SU-DHL-6 (cell line): ENCODE results near the gene UBXN4.

Source experiments
- CTCF ChIP-seq: fragments of 200-600 bp; sonication (generic); IDR thresholded peaks from one replicate; pipeline ENCODE4 v1.5.1; 2017; ENCODE audit warnings: antibody characterized with exemption, mild to moderate bottlenecking, low read length, moderate library complexity; ENCODE audit not compliant: insufficient read depth, poor library complexity, severe bottlenecking
- EZH2phosphoT487 ChIP-seq: fragments of 200-600 bp; sonication (generic), shearing (Covaris generic); conservative IDR thresholded peaks from 2 replicates; pipeline ENCODE4 v1.6.1; 2018; ENCODE audit warnings: mild to moderate bottlenecking, antibody characterized with exemption, low read length, moderate library complexity, mixed read lengths

- no peak for TF ChIP-seq CTCF
- no peak for TF ChIP-seq EZH2phosphoT487
These were observed 61.6 kb downstream of the UBXN4 start for GRCh38 chr2:135803278-135803677.
